LNCaP clone FGC (cell line): ENCODE measurements around the gene PCDHGA11.
"Not testable (repeated sequence)": the region's sequence is repeated elsewhere in the genome, so short reads cannot be mapped to it uniquely, and the experiment has no call there.

Experiments
- DNase-seq: peaks from one replicate; pipeline ENCODE4 v3.0.0-alpha.2; 2011; ENCODE audit warnings: low read depth
- H3K4me3 ChIP-seq: 2 replicates; pipeline ENCODE4 v1.5.1; 2011; ENCODE audit warnings: mild to moderate bottlenecking, low read depth, low read length, control low read depth
- TF ChIP-seq, protein P1 (sequence below): IDR thresholded peaks from 2 replicates; pipeline ENCODE4 v1.5.1; 2012; ENCODE audit warnings: mild to moderate bottlenecking; ENCODE audit not compliant: control insufficient read depth, insufficient read depth; ENCODE audit errors: extremely low read depth

Gene PCDHGA11

DNA sequence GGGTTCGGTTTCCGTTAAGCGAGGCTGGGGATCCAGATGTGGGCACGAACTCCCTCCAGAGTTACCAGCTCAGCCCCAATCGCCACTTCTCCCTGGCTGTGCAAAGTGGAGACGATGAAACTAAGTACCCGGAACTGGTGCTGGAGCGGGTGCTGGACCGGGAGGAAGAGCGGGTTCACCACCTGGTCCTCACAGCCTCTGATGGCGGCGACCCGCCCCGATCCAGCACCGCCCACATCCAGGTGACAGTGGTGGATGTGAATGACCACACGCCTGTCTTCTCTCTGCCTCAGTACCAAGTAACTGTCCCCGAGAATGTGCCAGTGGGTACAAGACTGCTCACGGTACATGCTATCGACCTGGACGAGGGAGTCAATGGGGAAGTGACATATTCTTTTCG, 37.5 kb upstream of the PCDHGA11 start:
- peak overlapping the region; percentile 65 for H3K4me3 ChIP-seq
- TF ChIP-seq, protein P1, sequence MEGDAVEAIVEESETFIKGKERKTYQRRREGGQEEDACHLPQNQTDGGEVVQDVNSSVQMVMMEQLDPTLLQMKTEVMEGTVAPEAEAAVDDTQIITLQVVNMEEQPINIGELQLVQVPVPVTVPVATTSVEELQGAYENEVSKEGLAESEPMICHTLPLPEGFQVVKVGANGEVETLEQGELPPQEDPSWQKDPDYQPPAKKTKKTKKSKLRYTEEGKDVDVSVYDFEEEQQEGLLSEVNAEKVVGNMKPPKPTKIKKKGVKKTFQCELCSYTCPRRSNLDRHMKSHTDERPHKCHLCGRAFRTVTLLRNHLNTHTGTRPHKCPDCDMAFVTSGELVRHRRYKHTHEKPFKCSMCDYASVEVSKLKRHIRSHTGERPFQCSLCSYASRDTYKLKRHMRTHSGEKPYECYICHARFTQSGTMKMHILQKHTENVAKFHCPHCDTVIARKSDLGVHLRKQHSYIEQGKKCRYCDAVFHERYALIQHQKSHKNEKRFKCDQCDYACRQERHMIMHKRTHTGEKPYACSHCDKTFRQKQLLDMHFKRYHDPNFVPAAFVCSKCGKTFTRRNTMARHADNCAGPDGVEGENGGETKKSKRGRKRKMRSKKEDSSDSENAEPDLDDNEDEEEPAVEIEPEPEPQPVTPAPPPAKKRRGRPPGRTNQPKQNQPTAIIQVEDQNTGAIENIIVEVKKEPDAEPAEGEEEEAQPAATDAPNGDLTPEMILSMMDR, result no peak
- no peak for DNase-seq

DNA sequence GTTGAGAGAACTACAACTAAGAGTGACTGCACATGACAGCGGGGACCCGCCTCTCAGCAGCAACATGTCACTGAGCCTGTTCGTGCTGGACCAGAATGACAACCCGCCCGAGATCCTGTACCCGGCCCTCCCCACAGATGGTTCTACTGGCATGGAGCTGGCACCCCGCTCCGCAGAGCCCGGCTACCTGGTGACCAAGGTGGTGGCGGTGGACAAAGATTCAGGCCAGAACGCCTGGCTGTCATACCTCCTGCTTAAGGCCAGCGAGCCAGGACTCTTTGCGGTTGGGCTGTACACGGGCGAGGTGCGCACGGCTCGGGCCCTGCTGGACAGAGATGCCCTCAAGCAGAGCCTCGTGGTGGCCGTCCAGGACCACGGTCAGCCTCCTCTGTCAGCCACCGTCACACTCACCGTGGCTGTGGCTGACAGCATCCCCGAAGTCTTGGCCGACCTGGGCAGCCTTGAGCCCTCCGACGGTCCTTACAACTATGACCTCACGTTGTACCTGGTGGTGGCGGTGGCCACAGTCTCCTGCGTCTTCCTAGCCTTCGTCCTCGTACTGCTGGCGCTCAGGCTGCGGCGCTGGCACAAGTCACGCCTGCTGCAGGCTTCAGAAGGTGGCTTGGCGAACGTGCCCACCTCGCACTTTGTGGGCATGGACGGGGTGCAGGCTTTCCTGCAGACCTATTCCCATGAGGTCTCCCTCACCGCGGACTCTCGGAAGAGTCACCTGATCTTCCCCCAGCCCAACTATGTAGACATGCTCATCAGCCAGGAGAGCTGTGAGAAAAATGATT, 36.2 kb upstream of the PCDHGA11 start:
- H3K4me3 ChIP-seq, result no peak overlapping the region
- TF ChIP-seq, protein P1, result no peak

DNA sequence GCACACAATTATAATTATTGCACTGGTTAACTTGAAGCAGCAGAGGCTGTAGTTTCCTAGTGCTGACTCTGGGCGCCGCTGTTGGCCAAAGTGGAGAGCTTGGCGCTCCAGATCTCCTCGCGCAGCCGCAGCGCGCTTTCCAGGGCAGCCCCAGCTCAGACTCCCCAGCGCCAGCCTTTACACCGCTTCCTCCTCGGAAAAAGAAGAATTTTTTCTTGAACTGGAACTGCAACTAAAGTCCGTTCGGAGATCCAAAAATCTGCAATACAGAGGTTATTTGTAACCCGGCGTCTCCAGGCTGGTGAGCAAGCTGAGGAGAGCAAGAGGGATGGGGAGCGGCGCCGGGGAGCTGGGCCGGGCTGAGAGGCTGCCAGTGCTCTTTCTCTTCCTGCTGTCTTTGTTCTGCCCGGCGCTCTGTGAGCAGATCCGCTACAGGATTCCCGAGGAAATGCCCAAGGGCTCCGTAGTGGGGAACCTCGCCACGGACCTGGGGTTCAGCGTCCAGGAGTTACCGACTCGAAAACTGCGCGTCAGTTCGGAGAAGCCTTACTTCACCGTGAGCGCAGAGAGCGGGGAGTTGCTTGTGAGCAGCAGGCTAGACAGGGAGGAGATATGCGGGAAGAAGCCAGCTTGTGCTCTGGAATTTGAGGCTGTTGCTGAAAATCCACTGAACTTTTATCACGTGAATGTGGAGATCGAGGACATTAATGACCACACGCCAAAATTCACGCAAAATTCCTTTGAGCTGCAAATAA, 33.1 kb upstream of the PCDHGA11 start, which contains the start of gene PCDHGB4:
PCDHGB4 (plus strand) TSS at position 142 of the 755 bp plus-strand sequence; CDS start at position 329, 187 bp downstream.
- H3K4me3 ChIP-seq, DNase-seq: not testable (repeated sequence)

More for the DNA sequence above, 36.2 kb upstream of the PCDHGA11 start:
- no peak for DNase-seq

DNA sequence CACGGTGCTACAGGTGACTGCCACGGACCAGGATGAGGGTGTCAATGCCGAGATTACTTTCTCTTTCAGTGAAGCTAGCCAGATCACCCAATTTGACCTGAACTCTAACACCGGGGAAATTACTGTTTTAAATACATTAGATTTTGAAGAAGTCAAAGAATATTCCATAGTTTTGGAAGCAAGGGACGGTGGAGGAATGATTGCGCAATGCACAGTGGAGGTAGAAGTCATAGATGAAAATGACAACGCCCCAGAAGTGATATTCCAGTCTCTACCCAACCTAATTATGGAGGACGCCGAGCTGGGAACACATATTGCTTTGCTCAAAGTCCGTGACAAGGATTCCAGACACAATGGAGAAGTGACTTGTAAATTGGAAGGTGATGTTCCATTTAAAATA, 32.2 kb upstream of the PCDHGA11 start:
- TF ChIP-seq, protein P1, result no peak
- DNase-seq, result no peak
- no peak overlapping the region for H3K4me3 ChIP-seq

More for the DNA sequence above, 33.1 kb upstream of the PCDHGA11 start, which contains the start of gene PCDHGB4:
- TF ChIP-seq, protein P1, result peak; percentile 25; the same call in 1 of the 2 replicates

DNA sequence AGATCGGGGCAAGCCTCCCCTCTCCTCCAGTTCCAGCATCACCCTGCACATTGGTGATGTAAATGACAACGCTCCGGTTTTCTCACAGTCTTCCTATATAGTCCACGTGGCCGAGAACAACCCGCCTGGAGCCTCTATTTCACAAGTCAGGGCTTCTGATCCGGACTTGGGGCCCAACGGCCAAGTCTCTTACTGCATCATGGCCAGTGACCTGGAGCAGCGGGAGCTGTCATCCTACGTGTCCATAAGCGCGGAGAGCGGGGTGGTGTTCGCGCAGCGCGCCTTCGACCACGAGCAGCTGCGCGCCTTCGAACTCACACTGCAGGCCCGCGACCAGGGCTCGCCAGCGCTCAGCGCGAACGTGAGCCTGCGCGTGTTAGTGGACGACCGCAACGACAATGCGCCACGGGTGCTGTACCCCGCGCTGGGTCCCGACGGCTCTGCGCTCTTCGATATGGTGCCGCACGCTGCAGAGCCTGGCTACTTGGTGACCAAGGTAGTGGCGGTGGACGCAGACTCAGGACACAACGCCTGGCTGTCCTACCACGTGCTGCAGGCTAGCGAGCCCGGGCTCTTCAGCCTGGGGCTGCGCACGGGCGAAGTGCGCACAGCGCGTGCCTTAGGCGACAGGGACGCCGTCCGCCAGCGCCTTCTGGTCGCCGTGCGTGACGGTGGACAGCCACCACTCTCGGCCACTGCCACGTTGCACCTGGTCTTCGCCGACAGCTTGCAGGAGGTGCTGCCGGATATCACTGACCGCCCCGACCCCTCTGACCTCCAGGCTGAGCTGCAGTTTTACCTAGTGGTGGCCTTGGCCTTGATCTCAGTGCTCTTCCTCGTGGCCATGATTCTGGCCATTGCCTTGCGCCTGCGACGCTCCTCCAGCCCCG, 31.5 kb upstream of the PCDHGA11 start:
- no peak overlapping the region for H3K4me3 ChIP-seq
- no peak for DNase-seq
- TF ChIP-seq, protein P1, result no peak

DNA sequence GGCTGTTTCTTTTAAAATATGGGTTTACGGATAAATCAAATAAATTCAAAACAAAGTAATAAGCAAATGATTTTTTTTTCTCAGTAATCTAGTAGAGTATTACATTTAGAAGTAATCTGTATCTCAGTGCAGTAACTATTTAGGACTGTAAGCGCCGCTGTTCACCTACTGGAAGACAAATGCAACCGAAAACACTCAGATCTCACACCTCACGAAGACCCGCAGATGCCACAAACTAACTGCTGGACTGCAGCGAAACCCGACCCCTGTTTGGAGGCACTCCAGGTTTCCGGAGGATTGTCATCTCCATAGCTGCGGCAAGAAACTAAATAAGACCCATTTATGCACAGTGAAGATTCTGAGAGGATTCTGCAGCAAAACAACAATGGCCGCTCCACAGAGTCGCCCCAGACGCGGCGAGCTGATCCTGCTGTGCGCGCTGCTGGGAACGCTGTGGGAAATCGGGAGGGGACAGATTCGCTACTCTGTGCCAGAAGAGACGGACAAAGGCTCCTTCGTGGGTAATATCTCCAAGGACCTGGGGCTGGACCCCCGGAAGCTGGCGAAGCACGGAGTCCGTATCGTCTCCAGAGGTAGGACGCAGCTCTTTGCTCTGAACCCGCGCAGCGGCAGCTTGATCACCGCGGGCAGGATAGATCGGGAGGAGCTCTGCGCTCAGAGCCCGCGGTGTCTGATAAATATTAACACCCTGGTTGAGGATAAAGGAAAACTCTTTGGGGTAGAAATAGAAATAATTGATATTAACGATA, 28.2 kb upstream of the PCDHGA11 start, which contains the start of gene PCDHGA8:
PCDHGA8 (plus strand) TSS at position 205 of the 770 bp plus-strand sequence; CDS start at position 386, 181 bp downstream.
- TF ChIP-seq, protein P1, result peak; percentile 38
- H3K4me3 ChIP-seq, result peak within 1 kb of the TSS; percentile 46

More for the DNA sequence above, 28.2 kb upstream of the PCDHGA11 start, which contains the start of gene PCDHGA8:
- DNase-seq, result no peak
